ENCODE data around the gene FMO5. TPM values are rescaled to one million over a fixed set of nuclear protein-coding genes. Genes with fewer than 3 reads are reported as not detected.

Gene FMO5
- total and polyA plus RNA-seq, 3 donors from 2014 or later: 6.4 to 11.0 (median 9.8) TPM

DNA sequence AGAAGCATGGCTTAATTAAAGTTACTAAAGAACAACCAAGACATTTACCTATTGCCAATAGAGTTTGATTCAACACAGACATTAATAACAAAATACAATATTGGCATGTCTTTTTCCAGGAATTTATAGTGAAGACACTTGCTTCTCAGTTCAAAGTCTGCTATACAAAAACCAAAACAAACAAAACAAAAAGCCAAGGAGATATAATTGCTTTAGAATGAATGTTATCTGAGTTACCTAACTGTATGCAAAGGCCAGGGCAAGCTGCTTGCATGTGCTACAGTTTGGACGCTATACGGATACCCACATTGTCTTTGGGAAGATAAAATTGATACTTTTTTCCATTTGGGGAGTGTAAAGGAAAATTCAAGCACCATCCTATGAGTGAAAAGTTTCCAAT is 13.6 kb downstream of the FMO5 start:
- Histone ChIP-seq H3K4me1 (no peaks in the 10 kb centered on the region), H3K27me3 (no peaks in the 10 kb centered on the region), H3K36me3 (ENCODE audit: low read depth, missing control alignments) (no peaks in the 10 kb centered on the region), H3K27ac (no peak overlapping the region), H3K4me3 (no peak overlapping the region), H3K9me3 (no peaks in the 10 kb centered on the region)
- intact Hi-C loops (cut with DNase I; ENCODE audit: low total_unique reads): no loop called here
- no peak for DNase-seq
- TF ChIP-seq CTCF (IDR thresholded peaks at IDR 0.05): no peak
- TF ChIP-seq POLR2A (IDR thresholded peaks at IDR 0.05): no peak
- WGBS, 2 donors: 58 to 81% methylated on average over 2 of the region's 2 CpGs

GRCh38 chr1:147210987-147211386 is 14.2 kb downstream of the FMO5 start:
- Histone ChIP-seq H3K4me1 (no peaks in the 10 kb centered on the region), H3K27me3 (no peaks in the 10 kb centered on the region), H3K4me3 (no peak overlapping the region), H3K36me3 (ENCODE audit: low read depth, missing control alignments) (no peaks in the 10 kb centered on the region), H3K9me3 (no peaks in the 10 kb centered on the region), H3K27ac (no peak overlapping the region)
- 85 to 88% methylated on average over 2 of the region's 2 CpGs for WGBS, 2 donors
- intact Hi-C loops (cut with DNase I; ENCODE audit: low total_unique reads): no loop called here
- TF ChIP-seq CTCF (IDR thresholded peaks at IDR 0.05): no peak
- DNase-seq: no peak

GRCh38 chr1:147209825-147210821 is 15.0 kb downstream of the FMO5 start:
- no peaks in the 10 kb centered on the region for H3K4me1 ChIP-seq
- intact Hi-C loops (cut with DNase I; ENCODE audit: low total_unique reads): no loop called here
- no peaks in the 10 kb centered on the region for H3K27me3 ChIP-seq
- no peaks in the 10 kb centered on the region for H3K36me3 ChIP-seq (ENCODE audit: low read depth, missing control alignments)
- no peak for DNase-seq
- no peaks in the 10 kb centered on the region for H3K9me3 ChIP-seq
- 93 to 94% methylated on average over 3 of the region's 3 CpGs for WGBS, 2 donors
- no peak for TF ChIP-seq CTCF (IDR thresholded peaks at IDR 0.05)
- no peak for TF ChIP-seq POLR2A (IDR thresholded peaks at IDR 0.05)
- no peak overlapping the region for H3K4me3 ChIP-seq
- no peak overlapping the region for H3K27ac ChIP-seq

- no peaks in the 10 kb centered on the region for H3K27me3 ChIP-seq
- DNase-seq: no peak
- 79 to 83% methylated on average over 7 of the region's 7 CpGs for WGBS, 2 donors
- no peaks in the 10 kb centered on the region for H3K9me3 ChIP-seq
- no peak for TF ChIP-seq POLR2A (IDR thresholded peaks at IDR 0.05)
- TF ChIP-seq CTCF (IDR thresholded peaks at IDR 0.05): no peak
- H3K27ac ChIP-seq: no peak overlapping the region
- no peaks in the 10 kb centered on the region for H3K36me3 ChIP-seq (ENCODE audit: low read depth, missing control alignments)
- H3K4me3 ChIP-seq: no peak overlapping the region
- intact Hi-C loops (cut with DNase I; ENCODE audit: low total_unique reads): no loop called here
- no peaks in the 10 kb centered on the region for H3K4me1 ChIP-seq
These were observed 16.5 kb downstream of the FMO5 start for GRCh38 chr1:147208619-147209018.

Measured in testis (tissue), 3 donors.